GM18858 (cell line): Measurements from ENCODE around the gene MED22.
"Not testable (repeated sequence)": the region's sequence is repeated elsewhere in the genome, so short reads cannot be mapped to it uniquely, and the experiment has no call there.

Source experiments
- ATAC-seq: cut with Tn5 transposase; IDR thresholded peaks from one replicate; pipeline ENCODE4 v1.9.1; 2021; ENCODE audit not compliant: unreplicated experiment

MED22 gene

DNA sequence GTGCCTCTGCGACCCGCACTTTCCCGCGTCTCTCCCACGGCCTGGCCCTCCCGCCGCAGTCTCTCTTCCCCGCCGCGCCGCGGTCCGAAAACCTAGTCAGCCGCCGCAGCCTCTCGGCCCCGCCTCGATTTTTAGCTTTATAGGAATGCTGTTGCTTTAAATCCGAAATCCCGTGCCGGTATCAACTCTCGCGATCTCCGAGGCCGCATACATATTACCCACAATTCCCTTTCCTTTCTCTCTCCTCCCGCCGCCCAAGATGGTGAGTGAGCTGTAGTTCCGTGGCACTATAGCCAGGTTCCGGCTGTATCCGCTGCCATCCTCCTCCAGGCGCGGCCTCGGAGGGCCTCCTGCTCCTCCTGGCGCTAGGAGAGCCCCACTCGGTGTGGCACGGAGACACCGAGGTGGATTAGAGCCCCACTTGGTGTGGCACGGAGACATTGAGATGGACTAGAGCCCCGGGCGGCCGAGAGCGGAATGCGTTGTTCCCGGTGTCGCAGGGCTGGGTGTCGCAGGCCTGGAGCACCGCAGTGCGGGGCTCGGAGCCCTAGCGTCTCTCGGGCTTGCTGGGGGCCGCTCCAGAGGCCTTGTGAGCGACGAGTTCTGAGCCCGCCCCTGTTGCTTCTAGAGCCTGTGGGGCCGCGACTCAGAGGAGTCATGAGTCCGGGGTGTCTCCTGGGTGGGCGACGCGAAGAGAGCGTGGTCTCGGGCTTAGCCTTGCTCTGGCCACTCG is at the start of gene MED22, which contains the start of gene RPL7A:
TSS of gene MED22 (minus strand) at position 147 of the 733 bp plus-strand sequence. CDS start 1,469 bp downstream, outside the sequence.
TSS of gene RPL7A (plus strand) at position 234 of the 733 bp plus-strand sequence. CDS start at position 260, 26 bp downstream.
- peak; percentile 77 for ATAC-seq

DNA sequence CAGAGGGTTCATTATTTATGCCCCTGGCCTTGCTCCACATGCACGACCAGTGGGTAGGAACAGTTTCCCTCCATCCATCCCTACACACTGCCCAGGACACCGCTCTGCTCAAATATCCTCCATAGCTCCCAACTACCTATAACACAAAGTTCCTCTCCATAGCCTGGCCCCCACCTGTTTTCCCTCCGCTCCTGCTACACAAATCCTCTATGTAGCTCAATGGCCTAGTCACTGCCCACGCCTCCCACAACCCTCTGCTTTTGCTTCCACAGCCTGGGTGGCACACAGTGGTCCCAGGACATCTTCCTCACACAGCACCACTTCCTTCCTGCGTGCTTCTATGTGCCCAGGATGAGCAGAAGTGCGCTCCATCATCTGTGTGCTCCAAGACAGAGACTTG is 49.4 kb upstream of the MED22 start:
- ATAC-seq, result no peak

DNA sequence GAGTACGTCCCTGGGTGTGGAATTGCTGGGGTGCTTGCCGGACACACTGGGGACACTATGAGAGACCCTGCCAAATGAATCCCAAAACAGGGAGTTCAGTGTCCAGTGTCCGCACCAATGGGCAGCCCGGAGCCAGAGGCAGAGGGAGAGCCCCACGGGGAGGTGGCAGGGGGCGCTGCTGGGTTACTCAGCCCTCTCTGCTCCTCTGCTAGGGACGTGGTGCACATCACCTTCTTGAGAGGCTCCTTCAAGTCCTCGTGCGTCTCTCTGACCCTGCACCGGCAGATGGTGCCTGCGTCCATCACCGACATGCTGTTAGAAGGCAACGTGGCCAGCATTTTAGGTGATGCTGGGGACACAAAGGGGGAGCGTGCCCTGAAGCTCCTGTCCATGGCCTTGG is 49.0 kb upstream of the MED22 start:
- ATAC-seq, result no peak

DNA sequence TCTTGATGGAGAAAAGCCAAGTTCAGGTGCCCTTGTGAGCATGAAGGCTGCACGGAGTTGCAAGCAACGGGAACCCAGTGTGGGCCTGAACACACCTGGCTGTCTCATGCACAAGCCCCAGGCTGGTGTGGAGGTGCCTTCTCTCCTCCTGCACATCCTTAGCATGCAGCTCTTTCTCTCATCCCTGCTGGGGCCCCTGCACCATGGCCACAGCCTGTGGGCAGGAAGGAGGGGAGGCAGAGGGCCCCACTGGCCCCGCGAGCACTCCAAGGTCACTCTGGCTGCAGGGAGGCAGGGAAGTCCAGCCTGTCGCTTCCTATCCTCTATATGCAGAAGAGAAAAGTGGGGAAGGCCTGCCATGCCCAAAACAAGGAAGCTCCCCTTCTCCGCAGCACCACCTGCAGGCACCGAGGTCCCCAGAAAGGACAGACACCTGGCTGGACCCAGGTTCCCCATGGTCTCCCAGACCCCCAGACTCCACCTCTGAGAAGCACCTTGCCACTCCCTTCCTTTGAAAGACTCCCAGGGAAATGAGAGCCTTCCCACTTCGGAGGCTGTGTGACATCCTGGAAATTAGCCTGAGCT is 46.8 kb upstream of the MED22 start:
- no peak for ATAC-seq

DNA sequence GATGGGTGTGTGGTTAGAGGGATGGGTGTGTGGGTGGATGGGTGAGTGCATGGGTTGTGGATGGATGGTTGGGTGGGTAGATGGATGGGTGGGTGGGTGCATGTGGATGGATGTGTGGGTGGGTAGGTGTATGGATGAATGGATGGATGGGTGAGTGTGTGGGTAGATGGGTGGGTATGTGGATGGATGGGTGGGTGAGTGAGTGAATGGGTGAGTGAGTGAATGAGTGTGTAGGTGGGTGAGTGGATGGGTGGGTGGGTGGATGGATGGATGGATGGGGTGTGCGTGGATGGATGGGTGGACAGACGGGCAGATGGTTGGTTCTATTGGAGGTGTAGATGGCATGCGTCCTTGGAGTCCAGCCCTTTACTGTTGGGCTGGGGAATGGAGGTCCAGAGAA is 45.5 kb upstream of the MED22 start:
- ATAC-seq, result no peak

DNA sequence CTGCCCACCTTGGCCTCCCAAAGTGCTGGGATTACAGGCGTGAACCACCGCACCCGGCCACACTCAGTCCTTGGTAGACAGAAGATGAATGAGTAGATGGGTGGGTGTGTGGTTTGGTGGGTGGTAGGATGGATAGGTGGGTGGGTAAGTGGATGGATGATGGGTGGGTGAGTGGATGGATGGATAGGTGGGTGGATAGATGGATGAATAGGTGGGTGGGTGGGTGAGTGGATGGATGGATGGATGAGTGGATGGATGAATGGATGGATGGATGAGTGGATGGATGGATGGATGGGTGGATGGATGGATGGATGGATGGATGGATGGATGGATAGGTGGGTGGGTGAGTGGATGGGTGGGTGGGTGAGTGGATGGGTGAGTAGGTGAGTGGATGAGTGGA is 44.4 kb upstream of the MED22 start:
- not testable (repeated sequence) for ATAC-seq

DNA sequence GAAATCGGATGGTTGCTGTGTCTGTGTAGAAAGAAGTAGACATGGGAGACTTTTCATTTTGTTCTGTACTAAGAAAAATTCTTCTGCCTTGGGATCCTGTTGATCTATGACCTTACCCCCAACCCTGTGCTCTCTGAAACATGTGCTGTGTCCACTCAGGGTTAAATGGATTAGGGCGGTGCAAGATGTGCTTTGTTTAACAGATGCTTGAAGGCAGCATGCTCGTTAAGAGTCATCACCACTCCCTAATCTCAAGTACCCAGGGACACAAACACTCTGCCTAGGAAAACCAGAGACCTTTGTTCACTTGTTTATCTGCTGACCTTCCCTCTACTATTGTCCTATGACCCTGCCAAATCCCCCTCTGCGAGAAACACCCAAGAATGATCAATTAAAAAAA is 43.5 kb upstream of the MED22 start:
- not testable (repeated sequence) for ATAC-seq

DNA sequence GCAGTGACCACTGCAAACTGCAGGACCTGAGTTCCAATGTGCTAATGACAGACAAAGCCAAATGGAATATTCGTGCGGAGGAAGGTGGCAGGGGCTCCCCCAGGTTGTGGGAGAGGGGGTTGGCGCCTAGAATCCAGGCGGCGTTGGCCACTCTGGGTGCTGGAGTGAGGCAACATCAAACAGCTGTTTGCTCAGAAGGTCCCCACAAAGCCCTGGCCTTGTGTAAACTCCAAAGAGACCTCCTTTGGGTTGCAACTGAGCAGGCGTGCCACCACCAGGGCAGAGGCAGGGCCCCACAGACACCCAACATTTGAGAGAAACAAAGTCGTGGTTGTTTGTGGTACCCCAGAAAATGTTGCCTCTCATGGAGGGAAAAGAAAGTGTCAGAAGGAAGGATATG is 42.8 kb upstream of the MED22 start:
- no peak for ATAC-seq

DNA sequence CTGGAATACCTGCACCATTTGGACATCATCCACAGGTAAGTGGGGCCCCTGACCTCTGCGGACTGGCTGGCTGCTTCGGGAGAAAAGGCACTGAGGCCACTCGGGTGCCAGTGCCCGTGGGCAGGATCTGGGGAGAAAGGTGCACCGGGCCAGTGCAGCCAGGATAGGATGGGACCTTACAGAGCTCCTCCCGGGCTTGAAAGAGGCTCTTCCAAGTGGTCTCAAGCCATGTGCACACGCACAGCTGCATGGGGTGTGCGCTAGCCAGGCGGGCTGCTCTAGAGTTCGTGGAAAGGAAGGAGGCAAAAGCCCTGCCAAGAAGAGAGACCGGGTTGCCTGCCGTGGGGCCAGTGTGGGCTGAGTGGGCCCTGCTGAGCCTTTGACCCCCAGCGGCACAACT is 41.6 kb upstream of the MED22 start:
- ATAC-seq, result no peak

DNA sequence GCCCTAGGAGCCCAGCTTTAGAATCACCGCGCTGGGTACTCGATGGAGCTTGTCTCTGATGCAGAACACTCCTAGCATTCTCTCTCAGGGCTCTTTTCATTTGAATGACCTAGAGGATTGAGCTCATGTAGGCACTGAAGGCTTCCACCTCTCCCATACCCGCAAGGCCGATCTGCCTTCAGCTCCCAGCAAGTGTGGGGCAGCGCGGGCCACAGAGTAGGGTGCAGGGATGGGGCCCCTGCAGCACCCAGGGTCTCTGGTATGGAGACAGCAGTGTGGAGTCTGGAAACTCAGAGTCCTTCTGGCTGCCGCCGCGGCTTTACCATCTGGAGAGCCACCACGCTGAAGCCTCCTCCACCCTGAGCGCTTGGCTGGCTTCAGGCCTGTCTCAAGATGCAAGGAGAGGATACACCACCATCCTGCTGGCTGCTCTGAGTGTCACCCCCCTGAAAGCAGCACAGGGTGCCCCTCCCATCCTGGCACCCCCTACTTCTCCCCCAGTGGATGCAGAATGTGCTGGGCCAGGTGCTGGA is 41.2 kb upstream of the MED22 start:
- no peak for ATAC-seq

DNA sequence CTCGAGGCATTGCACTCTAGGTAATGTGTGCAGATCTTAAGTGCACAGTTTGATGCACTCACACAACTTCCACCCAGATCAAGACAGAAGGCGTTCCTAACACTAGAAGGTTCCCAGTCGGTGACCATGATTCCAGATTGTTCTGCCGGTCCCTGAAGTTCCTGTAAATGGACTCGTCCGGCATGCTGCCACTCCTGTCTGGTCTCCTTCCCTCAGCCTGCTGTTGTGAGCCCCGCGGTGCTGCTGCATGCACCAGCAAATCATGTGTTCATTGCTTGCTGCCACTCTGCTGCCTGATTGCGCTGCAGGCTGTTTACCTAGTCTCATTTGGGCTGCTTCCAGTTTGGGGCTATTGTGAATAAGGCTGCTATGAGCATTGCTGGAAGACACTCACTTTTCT is 39.7 kb upstream of the MED22 start:
- no peak for ATAC-seq

DNA sequence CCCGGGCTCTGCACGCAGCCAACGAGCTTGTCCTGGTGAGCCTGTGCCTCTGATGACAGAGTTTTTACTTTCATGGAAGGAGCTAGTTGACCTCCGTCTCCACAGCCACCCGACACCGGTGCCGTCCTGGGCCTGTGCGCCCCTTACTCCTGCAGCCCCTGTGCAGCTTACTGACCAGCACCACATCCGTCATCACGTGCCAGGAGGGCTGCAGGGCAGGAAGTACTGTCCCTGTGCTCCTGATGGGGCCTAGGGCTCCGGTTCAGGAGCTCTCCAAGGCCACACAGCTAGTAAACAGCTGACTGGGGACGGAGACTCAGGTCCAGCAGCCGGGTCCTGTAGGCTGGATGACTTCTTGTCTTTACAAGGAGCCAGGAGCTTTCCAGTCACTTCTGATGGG is 38.4 kb upstream of the MED22 start:
- ATAC-seq, result no peak

DNA sequence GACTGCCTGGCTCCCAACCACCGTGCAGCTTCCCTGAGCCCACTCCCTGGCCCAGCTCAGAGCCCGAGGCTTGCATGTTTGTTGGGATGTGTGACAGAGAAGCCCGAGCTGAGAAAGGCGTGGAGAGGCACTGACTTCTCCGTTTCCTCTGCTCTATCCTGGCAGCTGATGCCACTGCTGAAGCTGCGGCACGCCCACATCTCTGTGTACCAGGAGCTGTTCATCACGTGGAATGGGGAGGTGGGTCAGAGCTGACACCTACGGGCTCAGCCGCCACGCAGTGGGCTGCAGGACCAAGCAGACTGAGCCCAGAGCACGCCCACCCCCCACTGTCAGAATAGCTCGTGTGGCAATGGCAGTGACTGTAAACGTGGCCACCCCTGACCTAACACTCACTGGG is 37.5 kb upstream of the MED22 start:
- ATAC-seq, result no peak

DNA sequence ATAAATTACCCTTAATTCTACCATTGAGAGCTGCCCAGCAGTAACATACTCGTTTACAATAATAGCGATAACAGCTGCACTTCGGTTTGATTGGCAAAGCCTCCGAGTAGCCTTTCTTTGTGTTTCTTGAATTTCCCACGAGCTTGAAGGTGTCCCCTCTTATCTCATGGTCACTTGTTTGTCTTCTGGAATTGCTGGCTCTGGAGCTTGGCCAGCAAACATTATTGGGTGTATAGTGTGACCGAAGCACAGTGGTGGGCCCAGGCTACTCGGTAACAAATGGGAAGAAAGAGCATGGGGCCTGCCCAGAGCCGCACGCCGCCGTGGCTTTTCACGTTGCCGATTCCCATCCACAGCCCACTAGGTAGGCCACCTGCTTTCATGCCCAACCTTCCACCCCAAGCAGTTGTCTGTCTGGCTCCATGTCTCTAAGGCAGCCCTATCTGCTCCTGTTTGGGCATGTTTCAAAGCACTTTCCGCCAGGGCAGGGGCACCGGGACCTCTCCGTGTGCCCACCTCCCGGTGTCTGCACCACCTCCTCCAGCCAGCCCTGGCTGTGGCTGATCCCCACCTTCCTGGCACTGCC is 36.9 kb upstream of the MED22 start:
- no peak for ATAC-seq

DNA sequence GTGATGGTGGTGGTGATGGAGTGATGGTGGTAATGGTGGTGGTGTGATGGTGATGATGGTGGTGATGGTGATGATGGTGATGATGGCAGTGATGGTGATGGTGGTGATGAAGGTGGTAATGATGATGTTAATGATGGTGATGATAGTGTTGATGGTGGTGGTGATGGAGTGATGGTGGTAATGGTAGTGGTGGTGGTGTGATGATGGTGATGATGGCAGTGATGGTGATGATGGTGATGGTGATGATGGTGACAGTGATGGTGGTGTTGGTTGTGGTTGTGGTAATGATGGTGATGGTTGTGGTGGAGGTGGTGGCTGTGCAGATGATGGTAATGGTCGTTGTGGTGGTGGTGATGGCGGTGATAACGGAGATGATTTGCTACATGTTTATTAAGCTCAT is 35.5 kb upstream of the MED22 start:
- ATAC-seq, result no peak

DNA sequence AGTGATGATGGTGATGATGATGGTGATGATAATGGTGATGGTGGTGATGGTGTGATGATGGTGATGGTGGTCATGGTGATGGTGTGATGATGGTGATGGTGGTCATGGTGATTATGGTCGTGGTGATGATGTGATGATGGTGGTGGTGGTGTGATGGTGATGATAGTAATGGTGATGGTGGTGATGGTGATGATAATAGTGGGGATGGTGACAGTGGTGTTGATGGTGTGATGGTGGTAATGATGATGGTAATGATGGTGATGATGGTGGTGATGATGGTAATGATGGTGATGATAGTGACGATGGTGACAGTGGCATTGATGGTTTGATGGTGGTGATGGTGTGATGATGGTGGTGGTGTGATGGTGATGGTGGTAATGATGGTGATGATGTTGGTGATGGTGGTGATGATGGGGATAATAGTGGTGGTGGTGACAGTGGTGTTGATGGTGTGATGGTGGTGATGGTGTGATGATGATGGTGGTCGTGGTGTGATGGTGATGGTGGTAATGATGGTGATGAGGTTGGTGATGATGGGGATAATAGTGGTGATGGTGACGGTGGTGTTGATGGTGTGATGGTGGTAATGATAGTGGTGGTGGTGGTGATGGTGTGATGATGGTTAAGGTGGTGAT is 34.7 kb upstream of the MED22 start:
- no peak for ATAC-seq

DNA sequence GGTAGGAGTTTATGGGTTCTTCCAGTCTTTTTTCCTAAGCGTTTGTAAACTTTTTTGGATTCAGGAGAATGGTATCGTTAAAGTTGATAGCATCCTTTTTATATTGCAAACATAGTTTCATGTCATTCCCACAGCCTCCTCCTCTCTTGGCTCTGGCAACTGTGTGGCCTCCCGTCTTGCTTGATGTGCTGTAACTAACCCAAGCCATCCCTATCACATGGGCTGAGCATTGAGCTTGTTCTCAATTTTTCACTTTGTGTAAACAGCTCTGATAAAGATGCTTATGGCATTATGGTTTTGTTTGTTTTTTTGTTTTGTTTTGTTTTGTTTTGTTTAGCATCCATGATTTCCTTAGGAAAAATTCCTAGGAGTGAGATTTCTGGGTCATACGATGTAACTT is 32.8 kb upstream of the MED22 start:
- no peak for ATAC-seq

DNA sequence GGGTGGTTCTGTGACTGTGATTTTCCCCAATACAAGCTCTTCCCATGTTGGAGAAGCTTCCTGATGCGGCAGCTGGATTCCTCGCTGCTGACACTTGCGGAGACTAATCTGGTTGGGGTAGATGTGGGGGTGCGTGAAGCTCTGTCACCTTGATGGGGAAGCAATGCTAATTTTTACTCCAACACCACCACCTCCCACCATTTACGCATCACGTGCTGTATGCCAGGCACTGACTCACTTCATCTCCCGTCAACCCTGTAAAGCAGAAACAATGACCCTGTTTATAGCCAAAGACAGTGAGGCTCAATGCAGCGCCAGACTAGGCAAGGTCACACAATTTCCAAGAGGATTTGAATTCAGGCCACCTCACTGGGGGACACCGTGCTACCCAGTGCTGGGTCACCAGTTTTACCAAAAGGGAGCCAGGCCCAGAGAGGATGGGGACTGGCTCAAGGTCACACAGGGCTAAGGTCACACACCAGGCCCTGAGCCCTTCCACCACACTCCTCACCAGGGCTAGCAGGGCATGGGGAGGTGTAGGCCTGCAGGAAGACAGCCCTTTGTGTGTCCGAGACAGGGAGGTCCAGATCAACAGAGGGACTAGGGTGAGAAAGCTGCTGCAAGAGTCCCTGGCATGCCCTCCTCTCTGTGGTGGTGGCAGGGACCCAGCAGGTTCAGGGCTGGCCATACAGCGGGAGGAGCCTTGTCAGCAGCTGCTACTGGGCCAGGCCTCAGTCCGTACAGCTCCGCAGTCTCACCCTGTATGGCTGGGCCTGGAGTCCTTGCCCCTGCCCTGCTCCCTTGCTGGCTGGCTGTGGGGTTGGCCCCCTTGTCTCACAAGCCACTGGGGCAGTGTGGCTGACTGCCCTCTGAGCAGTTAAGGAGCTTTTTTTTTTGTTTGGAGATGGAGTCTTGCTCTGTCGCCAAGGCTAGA is 31.5 kb upstream of the MED22 start:
- no peak for ATAC-seq

DNA sequence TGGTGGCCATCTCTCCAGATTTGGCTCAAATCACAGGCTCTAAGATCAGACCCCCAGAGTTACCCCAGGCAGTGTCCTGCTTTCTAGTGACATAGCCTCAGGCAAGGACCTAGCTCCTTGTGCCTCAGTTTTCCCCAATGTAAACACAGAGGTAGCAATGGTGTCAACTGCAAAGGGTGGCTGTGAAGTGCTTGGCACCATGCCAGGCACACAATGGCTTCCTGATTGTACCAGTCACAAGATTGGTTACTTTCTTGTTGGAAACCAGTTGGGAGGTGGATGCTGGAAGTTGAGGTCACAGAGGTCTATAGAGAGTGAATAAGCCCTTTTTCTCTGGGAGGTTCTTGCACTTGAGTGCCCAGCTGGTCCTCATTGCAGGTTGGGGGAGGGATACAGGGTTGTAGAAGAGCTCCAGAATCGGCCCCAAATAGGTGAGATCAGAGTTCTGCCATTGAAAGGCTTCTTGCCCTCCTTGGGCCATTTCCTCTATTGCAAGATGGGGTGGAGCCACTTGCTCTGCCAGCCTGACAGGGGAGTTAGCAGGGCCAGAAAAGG is 30.6 kb upstream of the MED22 start:
- no peak for ATAC-seq

DNA sequence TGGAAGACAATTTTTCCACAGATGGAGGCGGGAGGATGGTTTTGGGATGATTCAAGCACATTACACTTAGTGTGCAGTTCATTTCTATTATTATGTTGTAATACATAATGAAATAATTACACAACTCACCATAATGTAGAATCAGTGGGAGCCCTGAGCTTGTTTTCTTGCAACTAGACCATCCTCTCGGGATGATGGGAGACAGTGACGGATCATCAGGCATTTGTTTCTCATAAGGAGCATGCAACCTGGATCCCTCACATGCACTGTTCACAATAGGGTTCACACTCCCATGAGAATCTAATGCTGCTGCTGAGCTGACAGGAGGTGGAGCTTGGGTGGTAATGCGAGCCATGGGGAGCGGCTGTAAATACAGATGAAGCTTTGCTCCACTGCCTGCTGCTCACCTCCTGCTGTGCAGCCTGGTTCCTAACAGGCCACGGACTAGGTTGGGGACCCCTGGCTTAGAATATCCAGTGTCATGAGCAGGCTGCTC is 29.8 kb upstream of the MED22 start:
- ATAC-seq, result no peak
